Parathyroid adenoma (tissue), 2 donors: ENCODE data around the gene LGMN.

Source experiments
- H2AFZ ChIP-seq: fragments of 300-600 bp; sonication (generic); one replicate; pipeline ENCODE4 v1.7.0; 2017; ENCODE audit warnings: antibody characterized with exemption, mild to moderate bottlenecking
- H3K27ac ChIP-seq: fragments of 300-600 bp; sonication (generic); one replicate; pipeline ENCODE4 v1.7.0; 2017
- H3K27me3 ChIP-seq: fragments of 300-600 bp; sonication (generic); one replicate; pipeline ENCODE4 v1.7.0; 2017; ENCODE audit warnings: low read length; ENCODE audit not compliant: control insufficient read depth, insufficient read depth
- H3K36me3 ChIP-seq: fragments of 300-600 bp; sonication (generic); one replicate; pipeline ENCODE4 v1.7.0; 2017; ENCODE audit warnings: low read length; ENCODE audit not compliant: control insufficient read depth, insufficient read depth
- H3K4me1 ChIP-seq: fragments of 300-600 bp; sonication (generic); one replicate; pipeline ENCODE4 v1.7.0; 2017; ENCODE audit warnings: control low read depth
- H3K4me2 ChIP-seq: fragments of 300-600 bp; sonication (generic); one replicate; pipeline ENCODE4 v1.7.0; 2017; ENCODE audit warnings: low read length
- H3K4me3 ChIP-seq: fragments of 300-600 bp; sonication (generic); one replicate; pipeline ENCODE4 v1.7.0; 2017; ENCODE audit warnings: low read depth, low read length
- H3K79me2 ChIP-seq: fragments of 300-600 bp; sonication (generic); one replicate; pipeline ENCODE4 v1.7.0; 2017; ENCODE audit warnings: control low read depth
- H3K9ac ChIP-seq: fragments of 300-600 bp; sonication (generic); one replicate; pipeline ENCODE4 v1.7.0; 2017; ENCODE audit warnings: mild to moderate bottlenecking
- H3K9me3 ChIP-seq: fragments of 300-600 bp; sonication (generic); one replicate; pipeline ENCODE4 v1.7.0; 2017; ENCODE audit warnings: low read length; ENCODE audit not compliant: control insufficient read depth
- TF ChIP-seq, protein P1 (sequence below): fragments of 300-600 bp; sonication (generic); IDR thresholded peaks from one replicate; pipeline ENCODE4 v1.7.0; 2017; ENCODE audit warnings: antibody characterized with exemption, mild to moderate bottlenecking
- donor health status: primary hyperparathyroidism.

LGMN gene

DNA sequence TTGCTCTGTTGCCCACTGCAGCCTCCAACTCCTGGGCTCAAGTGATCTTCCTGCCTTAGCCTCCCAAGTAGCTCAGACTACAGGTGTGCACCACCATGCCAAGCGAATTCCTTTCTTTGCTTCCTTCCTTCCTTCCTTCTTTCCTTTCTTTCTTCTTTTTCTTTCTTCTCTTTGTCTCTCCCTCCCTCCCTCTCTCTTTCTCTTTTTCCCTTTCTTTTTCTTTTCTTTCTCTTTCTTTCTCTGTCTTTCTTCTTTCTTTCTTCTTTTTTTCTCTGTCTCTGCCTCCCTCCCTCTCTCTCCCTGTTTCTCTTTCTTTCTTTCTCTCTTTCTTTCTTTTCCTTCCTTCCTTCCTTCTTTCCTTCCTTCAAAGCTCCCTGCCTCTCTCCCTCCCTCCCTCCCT lies 52.9 kb downstream of the LGMN start:
- TF ChIP-seq, protein P1, sequence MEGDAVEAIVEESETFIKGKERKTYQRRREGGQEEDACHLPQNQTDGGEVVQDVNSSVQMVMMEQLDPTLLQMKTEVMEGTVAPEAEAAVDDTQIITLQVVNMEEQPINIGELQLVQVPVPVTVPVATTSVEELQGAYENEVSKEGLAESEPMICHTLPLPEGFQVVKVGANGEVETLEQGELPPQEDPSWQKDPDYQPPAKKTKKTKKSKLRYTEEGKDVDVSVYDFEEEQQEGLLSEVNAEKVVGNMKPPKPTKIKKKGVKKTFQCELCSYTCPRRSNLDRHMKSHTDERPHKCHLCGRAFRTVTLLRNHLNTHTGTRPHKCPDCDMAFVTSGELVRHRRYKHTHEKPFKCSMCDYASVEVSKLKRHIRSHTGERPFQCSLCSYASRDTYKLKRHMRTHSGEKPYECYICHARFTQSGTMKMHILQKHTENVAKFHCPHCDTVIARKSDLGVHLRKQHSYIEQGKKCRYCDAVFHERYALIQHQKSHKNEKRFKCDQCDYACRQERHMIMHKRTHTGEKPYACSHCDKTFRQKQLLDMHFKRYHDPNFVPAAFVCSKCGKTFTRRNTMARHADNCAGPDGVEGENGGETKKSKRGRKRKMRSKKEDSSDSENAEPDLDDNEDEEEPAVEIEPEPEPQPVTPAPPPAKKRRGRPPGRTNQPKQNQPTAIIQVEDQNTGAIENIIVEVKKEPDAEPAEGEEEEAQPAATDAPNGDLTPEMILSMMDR, result no peak
- H3K4me1 ChIP-seq, result peaks cover 16% of the 10 kb centered on the region

DNA sequence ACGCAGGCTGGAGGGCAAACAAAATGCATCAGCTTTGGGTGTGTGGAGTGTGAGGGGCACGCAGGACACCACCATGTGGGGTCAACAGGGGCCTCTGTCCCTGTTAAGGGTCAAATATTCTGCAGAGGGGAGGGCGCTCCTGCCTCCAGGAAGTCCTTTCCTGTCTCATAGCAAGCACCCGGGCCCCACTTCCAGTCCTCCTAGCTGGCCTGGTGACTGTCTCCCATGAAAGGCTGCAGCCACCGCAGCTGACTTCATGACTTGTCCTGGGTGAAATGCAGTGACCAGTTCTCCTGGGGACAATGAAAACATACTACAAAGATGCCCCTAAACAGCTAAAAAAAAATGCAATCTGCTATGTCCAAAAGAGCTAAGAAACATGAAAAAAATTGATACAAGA lies 53.6 kb downstream of the LGMN start:
- TF ChIP-seq, protein P1, result no peak
- no peak overlapping the region for H3K4me3 ChIP-seq
- H3K9me3 ChIP-seq, result no peaks in the 10 kb centered on the region
- H3K4me2 ChIP-seq, result no peak overlapping the region
- H3K27me3 ChIP-seq, result no peaks in the 10 kb centered on the region
- no peak overlapping the region for H3K27ac ChIP-seq
- H2AFZ ChIP-seq, result no peak overlapping the region
- H3K9ac ChIP-seq, result no peak overlapping the region
- no peaks in the 10 kb centered on the region for H3K79me2 ChIP-seq
- peaks cover 16% of the 10 kb centered on the region for H3K4me1 ChIP-seq
- no peaks in the 10 kb centered on the region for H3K36me3 ChIP-seq

More for the DNA sequence above, 52.9 kb downstream of the LGMN start:
- Histone ChIP-seq H3K9ac (no peak overlapping the region), H3K9me3 (no peaks in the 10 kb centered on the region), H3K36me3 (no peaks in the 10 kb centered on the region), H3K4me2 (no peak overlapping the region), H3K27ac (no peak overlapping the region), H3K4me3 (no peak overlapping the region), H3K79me2 (no peaks in the 10 kb centered on the region), H2AFZ (no peak overlapping the region), H3K27me3 (no peaks in the 10 kb centered on the region)

- Histone ChIP-seq H3K27ac (no peak overlapping the region), H2AFZ (no peak overlapping the region)
- TF ChIP-seq, protein P1, result no peak
These were observed 54.2 kb downstream of the LGMN start for GRCh38 chr14:92693998-92694795.

DNA sequence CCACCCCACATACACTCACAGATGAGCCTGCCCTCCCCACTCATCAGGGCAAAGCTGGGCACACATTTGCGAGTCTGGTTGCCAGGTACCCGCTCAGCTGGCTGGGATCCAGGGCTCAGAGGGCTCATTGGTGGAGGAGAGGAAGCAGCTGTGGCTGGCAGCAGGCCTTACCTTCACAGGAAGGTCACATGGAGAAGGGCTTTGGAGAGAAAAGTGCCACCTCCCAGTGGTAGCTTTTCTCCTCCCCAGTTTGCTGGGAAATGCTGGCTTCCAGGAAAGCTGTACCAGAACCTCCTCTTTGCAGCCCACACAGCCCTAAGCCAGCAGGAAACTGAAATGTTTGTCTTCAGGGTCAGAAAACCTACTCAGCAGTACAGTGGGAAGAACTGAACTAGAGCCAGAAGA lies 55.6 kb downstream of the LGMN start:
- TF ChIP-seq, protein P1, result no peak
- Histone ChIP-seq H3K4me1 (peaks cover 16% of the 10 kb centered on the region), H3K79me2 (no peaks in the 10 kb centered on the region), H3K27ac (peak overlapping the region; percentile 39), H2AFZ (no peak overlapping the region), H3K9ac (no peak overlapping the region), H3K4me2 (peak overlapping the region; percentile 23), H3K36me3 (no peaks in the 10 kb centered on the region), H3K27me3 (no peaks in the 10 kb centered on the region), H3K4me3 (no peak overlapping the region), H3K9me3 (no peaks in the 10 kb centered on the region)

More at GRCh38 chr14:92693998-92694795, 54.2 kb downstream of the LGMN start:
- Histone ChIP-seq H3K36me3 (no peaks in the 10 kb centered on the region), H3K9ac (no peak overlapping the region), H3K27me3 (no peaks in the 10 kb centered on the region), H3K4me2 (no peak overlapping the region), H3K4me3 (no peak overlapping the region), H3K4me1 (peaks cover 16% of the 10 kb centered on the region), H3K9me3 (no peaks in the 10 kb centered on the region), H3K79me2 (no peaks in the 10 kb centered on the region)
